Parathyroid adenoma (tissue), 2 donors: ENCODE results near the gene FOXJ3.
"Not testable (repeated sequence)": the region's sequence is repeated elsewhere in the genome, so short reads cannot be mapped to it uniquely, and the experiment has no call there.

Experiments
- H2AFZ ChIP-seq: fragments of 300-600 bp; sonication (generic); one replicate; pipeline ENCODE4 v1.7.0; 2017; ENCODE audit warnings: antibody characterized with exemption, mild to moderate bottlenecking
- H3K27ac ChIP-seq: fragments of 300-600 bp; sonication (generic); one replicate; pipeline ENCODE4 v1.7.0; 2017
- H3K27me3 ChIP-seq: fragments of 300-600 bp; sonication (generic); one replicate; pipeline ENCODE4 v1.7.0; 2017; ENCODE audit warnings: low read length; ENCODE audit not compliant: control insufficient read depth, insufficient read depth
- H3K36me3 ChIP-seq: fragments of 300-600 bp; sonication (generic); one replicate; pipeline ENCODE4 v1.7.0; 2017; ENCODE audit warnings: low read length; ENCODE audit not compliant: control insufficient read depth, insufficient read depth
- H3K4me1 ChIP-seq: fragments of 300-600 bp; sonication (generic); one replicate; pipeline ENCODE4 v1.7.0; 2017; ENCODE audit warnings: control low read depth
- H3K4me2 ChIP-seq: fragments of 300-600 bp; sonication (generic); one replicate; pipeline ENCODE4 v1.7.0; 2017; ENCODE audit warnings: low read length
- H3K4me3 ChIP-seq: fragments of 300-600 bp; sonication (generic); one replicate; pipeline ENCODE4 v1.7.0; 2017; ENCODE audit warnings: low read depth, low read length
- H3K79me2 ChIP-seq: fragments of 300-600 bp; sonication (generic); one replicate; pipeline ENCODE4 v1.7.0; 2017; ENCODE audit warnings: control low read depth
- H3K9ac ChIP-seq: fragments of 300-600 bp; sonication (generic); one replicate; pipeline ENCODE4 v1.7.0; 2017; ENCODE audit warnings: mild to moderate bottlenecking
- H3K9me3 ChIP-seq: fragments of 300-600 bp; sonication (generic); one replicate; pipeline ENCODE4 v1.7.0; 2017; ENCODE audit warnings: low read length; ENCODE audit not compliant: control insufficient read depth
- TF ChIP-seq, protein P1 (sequence below): fragments of 300-600 bp; sonication (generic); IDR thresholded peaks from one replicate; pipeline ENCODE4 v1.7.0; 2017; ENCODE audit warnings: antibody characterized with exemption, mild to moderate bottlenecking
- donor health status: primary hyperparathyroidism.

Gene FOXJ3

DNA sequence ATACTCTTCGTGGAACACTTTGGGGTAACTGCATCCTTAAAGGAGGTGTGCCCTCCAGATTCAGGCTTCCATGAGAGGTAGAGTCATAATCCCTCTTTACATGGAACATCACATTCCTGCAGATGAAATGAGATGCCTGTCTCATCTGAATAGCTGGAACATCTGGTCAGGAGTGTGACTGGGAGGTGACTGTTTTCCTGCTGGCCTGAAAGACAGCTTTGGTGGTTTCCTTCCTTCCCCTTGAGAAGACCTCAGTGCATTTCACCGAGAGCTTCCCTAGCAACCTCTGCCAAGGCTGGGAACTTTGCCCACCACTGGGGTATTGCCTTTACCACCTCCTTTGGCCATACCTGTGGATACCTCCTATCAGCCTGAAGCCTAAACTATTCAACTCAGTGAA is 123.8 kb downstream of the FOXJ3 start:
- TF ChIP-seq, protein P1, sequence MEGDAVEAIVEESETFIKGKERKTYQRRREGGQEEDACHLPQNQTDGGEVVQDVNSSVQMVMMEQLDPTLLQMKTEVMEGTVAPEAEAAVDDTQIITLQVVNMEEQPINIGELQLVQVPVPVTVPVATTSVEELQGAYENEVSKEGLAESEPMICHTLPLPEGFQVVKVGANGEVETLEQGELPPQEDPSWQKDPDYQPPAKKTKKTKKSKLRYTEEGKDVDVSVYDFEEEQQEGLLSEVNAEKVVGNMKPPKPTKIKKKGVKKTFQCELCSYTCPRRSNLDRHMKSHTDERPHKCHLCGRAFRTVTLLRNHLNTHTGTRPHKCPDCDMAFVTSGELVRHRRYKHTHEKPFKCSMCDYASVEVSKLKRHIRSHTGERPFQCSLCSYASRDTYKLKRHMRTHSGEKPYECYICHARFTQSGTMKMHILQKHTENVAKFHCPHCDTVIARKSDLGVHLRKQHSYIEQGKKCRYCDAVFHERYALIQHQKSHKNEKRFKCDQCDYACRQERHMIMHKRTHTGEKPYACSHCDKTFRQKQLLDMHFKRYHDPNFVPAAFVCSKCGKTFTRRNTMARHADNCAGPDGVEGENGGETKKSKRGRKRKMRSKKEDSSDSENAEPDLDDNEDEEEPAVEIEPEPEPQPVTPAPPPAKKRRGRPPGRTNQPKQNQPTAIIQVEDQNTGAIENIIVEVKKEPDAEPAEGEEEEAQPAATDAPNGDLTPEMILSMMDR: no peak
- Histone ChIP-seq H3K27ac (no peak overlapping the region), H3K4me2 (no peak overlapping the region), H3K36me3 (no peaks in the 10 kb centered on the region), H3K27me3 (no peaks in the 10 kb centered on the region), H3K9me3 (no peaks in the 10 kb centered on the region), H2AFZ (no peak overlapping the region), H3K9ac (no peak overlapping the region), H3K79me2 (peaks cover 10% of the 10 kb centered on the region), H3K4me3 (no peak overlapping the region), H3K4me1 (peaks cover 10% of the 10 kb centered on the region)

GRCh38 chr1:42210421-42211133 is 124.5 kb downstream of the FOXJ3 start:
- Histone ChIP-seq H3K9me3 (no peaks in the 10 kb centered on the region), H3K4me1 (peaks cover 10% of the 10 kb centered on the region), H3K27ac (no peak overlapping the region), H3K4me3 (no peak overlapping the region), H3K79me2 (peaks cover 10% of the 10 kb centered on the region), H3K4me2 (no peak overlapping the region), H2AFZ (no peak overlapping the region), H3K9ac (no peak overlapping the region), H3K27me3 (no peaks in the 10 kb centered on the region), H3K36me3 (no peaks in the 10 kb centered on the region)
- TF ChIP-seq, protein P1: no peak

GRCh38 chr1:42209526-42210251 is 125.3 kb downstream of the FOXJ3 start:
- Histone ChIP-seq H3K9ac (no peak overlapping the region), H3K4me1 (peaks cover 10% of the 10 kb centered on the region)

DNA sequence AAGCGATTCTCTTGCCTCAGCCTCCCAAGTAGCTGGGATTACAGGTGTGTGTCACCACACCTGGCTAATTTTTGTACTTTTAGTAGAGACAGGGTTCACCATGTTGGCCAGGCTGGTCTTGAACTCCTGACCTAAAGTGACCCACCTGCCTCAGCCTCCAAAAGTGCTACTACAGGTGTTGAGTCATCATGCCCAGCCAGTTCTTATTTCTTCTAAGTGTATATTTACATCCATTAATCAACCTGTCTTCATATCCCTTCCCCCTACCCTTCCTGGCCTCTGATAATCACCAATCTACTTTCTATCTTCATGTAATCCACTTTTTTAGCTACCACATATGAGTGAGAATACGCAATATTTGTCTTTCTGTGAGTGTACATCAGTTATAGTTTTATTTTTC is 128.1 kb downstream of the FOXJ3 start:
- H3K36me3 ChIP-seq: not testable (repeated sequence)

More at GRCh38 chr1:42209526-42210251, 125.3 kb downstream of the FOXJ3 start:
- Histone ChIP-seq H3K79me2 (peaks cover 10% of the 10 kb centered on the region), H3K36me3 (no peaks in the 10 kb centered on the region), H3K27ac (no peak overlapping the region), H3K4me3 (no peak overlapping the region), H3K4me2 (no peak overlapping the region), H3K27me3 (no peaks in the 10 kb centered on the region), H3K9me3 (no peaks in the 10 kb centered on the region), H2AFZ (no peak overlapping the region)
- TF ChIP-seq, protein P1: no peak

GRCh38 chr1:42206164-42206563 is 128.9 kb downstream of the FOXJ3 start:
- Histone ChIP-seq H3K4me3 (no peak overlapping the region), H3K4me2 (no peak overlapping the region), H3K27ac (no peak overlapping the region), H3K36me3 (no peaks in the 10 kb centered on the region), H3K9ac (no peak overlapping the region), H3K4me1 (peaks cover 10% of the 10 kb centered on the region), H2AFZ (no peak overlapping the region), H3K27me3 (no peaks in the 10 kb centered on the region), H3K9me3 (peaks cover 3% of the 10 kb centered on the region), H3K79me2 (peaks cover 10% of the 10 kb centered on the region)
- TF ChIP-seq, protein P1: no peak

More for the DNA sequence above, 128.1 kb downstream of the FOXJ3 start:
- not testable (repeated sequence) for H3K9me3 ChIP-seq, H2AFZ ChIP-seq, H3K4me2 ChIP-seq, H3K27ac ChIP-seq, H3K9ac ChIP-seq, H3K4me3 ChIP-seq, H3K27me3 ChIP-seq
- Histone ChIP-seq H3K79me2 (peaks cover 10% of the 10 kb centered on the region), H3K4me1 (peaks cover 10% of the 10 kb centered on the region)
